IMR-90 (cell line): ENCODE results near the gene PKP3. TPM values are rescaled to one million over a fixed set of nuclear protein-coding genes. Genes with fewer than 3 reads are reported as not detected.

Experiments used
- ATAC-seq: fragments of 200-7000 bp; cut with Tn5 transposase; 2 replicates; pipeline ENCODE4 v1.9.1; 2020; ENCODE audit warnings: low read depth, mild to moderate bottlenecking, moderate library complexity
- BruUV-seq: library from RNA; stranded (reverse); fragments of 400-500 nt; replicated peaks from 2 replicates; lab custom pipeline; 2021; lab: Mats Ljungman, UMichigan
- CTCF ChIA-PET: fragments of 300-600 bp; formaldehyde crosslinking; extraction: SDS; loops from one replicate; lab custom pipeline; 2021; ENCODE audit warnings: antibody characterized with exemption; lab: Yijun Ruan, JAX
- POLR2A ChIA-PET: fragments of 300-600 bp; sonication (Branson Sonifier 250); formaldehyde crosslinking; loops from one replicate; lab custom pipeline; 2022; ENCODE audit warnings: antibody characterized with exemption; ENCODE audit not compliant: unreplicated experiment; lab: Charles Lee
- DNase-seq: peaks from one replicate; pipeline ENCODE4 v3.0.0; 2013
- H2AFZ ChIP-seq: replicated peaks from 2 replicates; pipeline ENCODE3; 2013; ENCODE audit warnings: low read length, mild to moderate bottlenecking; ENCODE audit not compliant: poor library complexity
- H2AK5ac ChIP-seq: 2 replicates; pipeline ENCODE4 v1.6.1; 2013; ENCODE audit warnings: low read depth, low read length, inconsistent platforms
- H2AK9ac ChIP-seq: replicated peaks from 2 replicates; pipeline ENCODE3; 2013; ENCODE audit warnings: mild to moderate bottlenecking, low read depth, low read length, moderate library complexity; ENCODE audit not compliant: poor library complexity
- H2BK120ac ChIP-seq: 2 replicates; pipeline ENCODE4 v1.6.1; 2013; ENCODE audit warnings: low read depth, low read length, inconsistent platforms
- H2BK15ac ChIP-seq: 3 replicates; pipeline ENCODE4 v1.6.1; 2013; ENCODE audit warnings: low read depth, low read length, inconsistent platforms
- H2BK20ac ChIP-seq: 2 replicates; pipeline ENCODE4 v1.6.1; 2013; ENCODE audit warnings: low read depth, mild to moderate bottlenecking, inconsistent platforms, low read length, moderate library complexity
- H2BK5ac ChIP-seq: 2 replicates; pipeline ENCODE4 v1.6.1; 2013; ENCODE audit warnings: mild to moderate bottlenecking, low read depth, low read length, inconsistent platforms; ENCODE audit not compliant: poor library complexity, severe bottlenecking
- H3K14ac ChIP-seq: replicated peaks from 2 replicates; pipeline ENCODE4 v1.6.1; 2013; ENCODE audit warnings: low read depth, low read length, inconsistent platforms
- H3K18ac ChIP-seq: 2 replicates; pipeline ENCODE4 v1.6.1; 2013; ENCODE audit warnings: low read depth, low read length, control low read depth
- H3K23ac ChIP-seq: 2 replicates; pipeline ENCODE4 v1.6.1; 2013; ENCODE audit warnings: low read depth, low read length, inconsistent platforms
- H3K27ac ChIP-seq: 2 replicates; pipeline ENCODE4 v1.5.1; 2013; ENCODE audit warnings: mild to moderate bottlenecking, control low read depth, low read length; ENCODE audit not compliant: insufficient read depth
- H3K27me3 ChIP-seq: 2 replicates; pipeline ENCODE4 v1.6.1; 2013; ENCODE audit warnings: low read length; ENCODE audit not compliant: control insufficient read depth, insufficient read depth
- H3K36me3 ChIP-seq: 2 replicates; pipeline ENCODE4 v1.6.1; 2013; ENCODE audit warnings: low read length, mixed read lengths; ENCODE audit not compliant: control insufficient read depth, insufficient read depth
- H3K4ac ChIP-seq: 2 replicates; pipeline ENCODE4 v1.6.1; 2013; ENCODE audit warnings: low read depth, low read length, inconsistent platforms
- H3K4me1 ChIP-seq: 2 replicates; pipeline ENCODE4 v1.6.1; 2013; ENCODE audit warnings: low read length, mixed read lengths; ENCODE audit not compliant: control insufficient read depth, insufficient read depth
- H3K4me2 ChIP-seq: 2 replicates; pipeline ENCODE4 v1.6.1; 2013; ENCODE audit warnings: low read depth, mild to moderate bottlenecking, control low read depth, low read length, moderate library complexity
- H3K4me3 ChIP-seq: 2 replicates; pipeline ENCODE4 v1.5.1; 2013; ENCODE audit warnings: low read depth, mild to moderate bottlenecking, control low read depth, low read length, moderate library complexity; ENCODE audit not compliant: insufficient read depth
- H3K56ac ChIP-seq: 2 replicates; pipeline ENCODE4 v1.6.1; 2013; ENCODE audit warnings: low read length, inconsistent platforms; ENCODE audit not compliant: insufficient read depth; ENCODE audit errors: extremely low read depth
- H3K79me1 ChIP-seq, 2 experiments: 2 replicates each; pipeline ENCODE4 v1.6.1; 2013; ENCODE audit warnings: low read length in 2 of 2, inconsistent platforms in 1 of 2, low read depth in 1 of 2
- H3K9ac ChIP-seq: 2 replicates; pipeline ENCODE4 v1.6.1; 2013; ENCODE audit warnings: low read depth, low read length, control low read depth
- H3K9me1 ChIP-seq: 2 replicates; pipeline ENCODE4 v1.6.1; 2013; ENCODE audit warnings: low read length, inconsistent platforms; ENCODE audit not compliant: insufficient read depth
- H3K9me3 ChIP-seq: 2 replicates; pipeline ENCODE4 v1.6.1; 2013; ENCODE audit warnings: low read length; ENCODE audit not compliant: control insufficient read depth, insufficient read depth
- H4K20me1 ChIP-seq: 2 replicates; pipeline ENCODE4 v1.6.1; 2013; ENCODE audit warnings: low read length, inconsistent platforms; ENCODE audit not compliant: insufficient read depth
- H4K5ac ChIP-seq: 2 replicates; pipeline ENCODE4 v1.6.1; 2013; ENCODE audit warnings: mild to moderate bottlenecking, low read depth, low read length, control low read depth
- H4K8ac ChIP-seq, 2 experiments: 2 replicates each; pipeline ENCODE4 v1.6.1; 2013; ENCODE audit warnings: low read depth in 2 of 2, low read length in 2 of 2, control low read depth in 1 of 2, inconsistent platforms in 1 of 2
- H4K91ac ChIP-seq: 2 replicates; pipeline ENCODE4 v1.6.1; 2013; ENCODE audit warnings: low read depth, low read length, inconsistent platforms; ENCODE audit not compliant: insufficient read depth
- BHLHE40 ChIP-seq: fragments of 150-350 bp; IDR thresholded peaks from 2 replicates; pipeline ENCODE4 v1.6.1; 2016; ENCODE audit warnings: mild to moderate bottlenecking, low read depth, low read length
- ELK1 ChIP-seq: fragments of 150-350 bp; IDR thresholded peaks from 2 replicates; pipeline ENCODE4 v1.6.1; 2016; ENCODE audit warnings: low read depth, mild to moderate bottlenecking, low read length, moderate library complexity, borderline replicate concordance
- FOS ChIP-seq: fragments of 150-350 bp; IDR thresholded peaks from 2 replicates; pipeline ENCODE4 v1.6.1; 2016; ENCODE audit warnings: low read depth, low read length
- MAFK ChIP-seq: IDR thresholded peaks from 2 replicates; pipeline ENCODE4 v1.6.1; 2012; ENCODE audit warnings: low read depth, low read length, improper control_type of control experiment
- MXI1 ChIP-seq: IDR thresholded peaks from 2 replicates; pipeline ENCODE4 v1.6.1; 2012; ENCODE audit warnings: low read depth, mild to moderate bottlenecking, low read length, moderate library complexity, borderline replicate concordance
- RAD21 ChIP-seq: IDR thresholded peaks from 2 replicates; pipeline ENCODE4 v1.6.1; 2012; ENCODE audit warnings: low read length, improper control_type of control experiment
- RCOR1 ChIP-seq: IDR thresholded peaks from 2 replicates; pipeline ENCODE4 v1.6.1; 2012; ENCODE audit warnings: mild to moderate bottlenecking, low read length, improper control_type of control experiment; ENCODE audit not compliant: insufficient replicate concordance
- RFX5 ChIP-seq: IDR thresholded peaks from 2 replicates; pipeline ENCODE4 v1.8.0; 2012; ENCODE audit warnings: low read depth, mild to moderate bottlenecking, low read length, moderate library complexity
- WGBS, 2 experiments: methylation state at CpG; one replicate each; pipeline versions ENCODE4 v1.1.5 to v1.1.7; 2013; ENCODE audit warnings: missing lambda C conversion rate in 2 of 2; ENCODE audit not compliant: insufficient read length in 1 of 2; ENCODE audit errors: extremely low coverage in 2 of 2; 5-methylcytosine and 5-hydroxymethylcytosine counted together
- dilution Hi-C: fragments of 300-500 bp; cut with HindIII; formaldehyde crosslinking; loops from one replicate; pipeline ENCODE4 v1.14.3; 2018; ENCODE audit warnings: low sequenced_read_pairs; ENCODE audit not compliant: unreplicated experiment
- in situ Hi-C: fragments of 300-500 bp; cut with MboI; formaldehyde crosslinking; loops from 3 replicates; pipeline ENCODE4 v1.14.3; 2019; ENCODE audit warnings: low sequenced_read_pairs, inconsistent platforms, mixed read lengths
- intact Hi-C: fragments of 100-400 bp; cut with micrococcal nuclease; formaldehyde crosslinking; loops from 2 replicates; pipeline ENCODE4 v1.10.0; 2022
- polyA plus RNA-seq, 3 experiments: library from polyadenylated mRNA; depleted of rRNA; stranded (reverse); fragments of >200 nt; gene quantifications; 2 replicates each; pipeline ENCODE4 v1.2.3, GENCODE V29; 2012; ENCODE audit warnings: low replicate concordance in 1 of 3
- total RNA-seq: library from RNA; depleted of rRNA; stranded (reverse); fragments of >200 nt; gene quantifications from 2 replicates; pipeline ENCODE4 v1.2.3, GENCODE V29; 2012
- TF ChIP-seq, protein P1 (sequence below): conservative IDR thresholded peaks from 2 replicates; pipeline ENCODE4 v1.5.1; 2012; ENCODE audit warnings: mild to moderate bottlenecking, low read depth, low read length, improper control_type of control experiment

Gene PKP3
- total and polyA plus RNA-seq, 2 of the 4 experiments (the other 2 are of a cell fraction), result 1.5 to 2.2 TPM

- dilution Hi-C loops, result no loop called here
- TF ChIP-seq, protein P1, sequence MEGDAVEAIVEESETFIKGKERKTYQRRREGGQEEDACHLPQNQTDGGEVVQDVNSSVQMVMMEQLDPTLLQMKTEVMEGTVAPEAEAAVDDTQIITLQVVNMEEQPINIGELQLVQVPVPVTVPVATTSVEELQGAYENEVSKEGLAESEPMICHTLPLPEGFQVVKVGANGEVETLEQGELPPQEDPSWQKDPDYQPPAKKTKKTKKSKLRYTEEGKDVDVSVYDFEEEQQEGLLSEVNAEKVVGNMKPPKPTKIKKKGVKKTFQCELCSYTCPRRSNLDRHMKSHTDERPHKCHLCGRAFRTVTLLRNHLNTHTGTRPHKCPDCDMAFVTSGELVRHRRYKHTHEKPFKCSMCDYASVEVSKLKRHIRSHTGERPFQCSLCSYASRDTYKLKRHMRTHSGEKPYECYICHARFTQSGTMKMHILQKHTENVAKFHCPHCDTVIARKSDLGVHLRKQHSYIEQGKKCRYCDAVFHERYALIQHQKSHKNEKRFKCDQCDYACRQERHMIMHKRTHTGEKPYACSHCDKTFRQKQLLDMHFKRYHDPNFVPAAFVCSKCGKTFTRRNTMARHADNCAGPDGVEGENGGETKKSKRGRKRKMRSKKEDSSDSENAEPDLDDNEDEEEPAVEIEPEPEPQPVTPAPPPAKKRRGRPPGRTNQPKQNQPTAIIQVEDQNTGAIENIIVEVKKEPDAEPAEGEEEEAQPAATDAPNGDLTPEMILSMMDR, result no peak
- no peak for TF ChIP-seq FOS
- no peak for TF ChIP-seq ELK1
- TF ChIP-seq RFX5, result no peak
- no peak for TF ChIP-seq MAFK
- TF ChIP-seq RCOR1, result no peak
- TF ChIP-seq BHLHE40, result no peak
- no peak for TF ChIP-seq RAD21
- no peak for TF ChIP-seq MXI1
Measured at GRCh38 chr11:414318-414857, 20.4 kb downstream of the PKP3 start.

More at GRCh38 chr11:414318-414857, 20.4 kb downstream of the PKP3 start:
- intact Hi-C loops (no loop called here), in situ Hi-C loops (no loop called here)
- Histone ChIP-seq H4K5ac (no peak overlapping the region), H4K91ac (no peak overlapping the region), H3K27ac (no peak overlapping the region), H3K79me1 (no peaks in the 10 kb centered on the region), H4K20me1 (no peaks in the 10 kb centered on the region), H2BK120ac (peak overlapping the region; percentile 27; the same call in 1 of the 2 replicates), H3K14ac (peak overlapping the region; percentile 58; the same call in 1 of the 2 replicates), H3K23ac (peak overlapping the region; percentile 31; the same call in 1 of the 2 replicates), H3K9me1 (0 out of 2 replicates have a peak, but pooled peaks cover 5% of the 10 kb centered on the region), H2AK5ac (peak overlapping the region; percentile 10; the same call in 1 of the 2 replicates), H3K4me2 (no peak overlapping the region), H2BK15ac (no peak overlapping the region), H2AFZ (peak overlapping the region; percentile 80), H3K9ac (no peak overlapping the region), H3K56ac (no peak overlapping the region), H3K4ac (no peak overlapping the region), H2BK20ac (no peak overlapping the region; the same call in 1 of the 2 replicates), H3K27me3 (peaks cover 28% of the 10 kb centered on the region), H3K36me3 (no peaks in the 10 kb centered on the region), H4K8ac (peak overlapping the region; percentile 47 to 79; a peak in 2 of 4 replicates), H3K4me3 (no peak overlapping the region), H2BK5ac (no peak overlapping the region), H3K4me1 (peaks cover 14% of the 10 kb centered on the region), H2AK9ac (peak overlapping the region; percentile 82), H3K9me3 (no peaks in the 10 kb centered on the region), H3K18ac (no peak overlapping the region)
- WGBS, 2 experiments, result 83% methylated on average over 8 of the region's 9 CpGs; no CpG with 5 or more reads in 1 of the 2 experiments
- BruUV-seq, result no TSS peak
- ATAC-seq (no peak), DNase-seq (no peak)
- ChIA-PET POLR2A (no interaction called here), CTCF (no interaction called here)
